Measurements from ENCODE around the gene CRISPLD2. TPM values are rescaled to one million over a fixed set of nuclear protein-coding genes. Genes with fewer than 3 reads are reported as not detected.

CRISPLD2 gene
- total and polyA plus RNA-seq, 12 donors, result 7.9 to 48.1 (median 15.2) TPM

DNA sequence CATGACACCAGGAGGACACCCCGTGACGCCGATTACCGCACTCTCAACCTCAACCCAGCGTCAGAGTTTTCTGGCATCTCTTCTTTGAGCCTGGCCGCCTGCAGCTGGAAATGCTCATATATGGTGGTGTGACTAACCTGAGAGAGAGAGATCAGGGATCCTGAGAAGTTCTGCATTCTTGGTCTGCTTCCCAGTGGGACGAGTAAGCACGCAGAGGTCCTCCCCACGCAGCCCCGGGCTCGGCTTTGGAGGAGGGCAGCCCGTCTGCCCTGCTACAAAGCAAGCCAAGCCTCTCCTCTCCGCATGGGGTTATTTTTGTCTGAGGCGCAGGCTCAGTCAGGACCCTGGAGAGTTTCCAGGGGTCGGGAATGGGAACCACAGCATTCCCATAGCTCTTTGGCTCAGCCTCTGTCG is 16.5 kb downstream of the CRISPLD2 start:
- peaks cover 0 to 35% (median 0%) of the 10 kb centered on the region in 9 donors for H3K36me3 ChIP-seq
- peak; percentile 77 to 83 for DNase-seq
- peak overlapping the region; percentile 49 to 83 (median 75) for H3K27ac ChIP-seq
- H3K27me3 ChIP-seq, result peaks cover 0 to 6% (median 0%) of the 10 kb centered on the region in 7 donors
- WGBS, 2 donors, result 16% methylated on average over 16 of the region's 16 CpGs
- H3K9me3 ChIP-seq, result no peaks in the 10 kb centered on the region
- intact Hi-C loops (cut with DNase I), result no loop called here
- TF ChIP-seq, protein P1, sequence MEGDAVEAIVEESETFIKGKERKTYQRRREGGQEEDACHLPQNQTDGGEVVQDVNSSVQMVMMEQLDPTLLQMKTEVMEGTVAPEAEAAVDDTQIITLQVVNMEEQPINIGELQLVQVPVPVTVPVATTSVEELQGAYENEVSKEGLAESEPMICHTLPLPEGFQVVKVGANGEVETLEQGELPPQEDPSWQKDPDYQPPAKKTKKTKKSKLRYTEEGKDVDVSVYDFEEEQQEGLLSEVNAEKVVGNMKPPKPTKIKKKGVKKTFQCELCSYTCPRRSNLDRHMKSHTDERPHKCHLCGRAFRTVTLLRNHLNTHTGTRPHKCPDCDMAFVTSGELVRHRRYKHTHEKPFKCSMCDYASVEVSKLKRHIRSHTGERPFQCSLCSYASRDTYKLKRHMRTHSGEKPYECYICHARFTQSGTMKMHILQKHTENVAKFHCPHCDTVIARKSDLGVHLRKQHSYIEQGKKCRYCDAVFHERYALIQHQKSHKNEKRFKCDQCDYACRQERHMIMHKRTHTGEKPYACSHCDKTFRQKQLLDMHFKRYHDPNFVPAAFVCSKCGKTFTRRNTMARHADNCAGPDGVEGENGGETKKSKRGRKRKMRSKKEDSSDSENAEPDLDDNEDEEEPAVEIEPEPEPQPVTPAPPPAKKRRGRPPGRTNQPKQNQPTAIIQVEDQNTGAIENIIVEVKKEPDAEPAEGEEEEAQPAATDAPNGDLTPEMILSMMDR (IDR thresholded peaks at IDR 0.05), result no peak
- H3K4me1 ChIP-seq, result peaks cover 0 to 61% (median 43%) of the 10 kb centered on the region in 9 donors
- H3K4me3 ChIP-seq, result peak overlapping the region in 5 of 10 donors; percentile 9 to 27 (median 15)
- ATAC-seq, result peak; percentile 72 to 93 (median 83)

DNA sequence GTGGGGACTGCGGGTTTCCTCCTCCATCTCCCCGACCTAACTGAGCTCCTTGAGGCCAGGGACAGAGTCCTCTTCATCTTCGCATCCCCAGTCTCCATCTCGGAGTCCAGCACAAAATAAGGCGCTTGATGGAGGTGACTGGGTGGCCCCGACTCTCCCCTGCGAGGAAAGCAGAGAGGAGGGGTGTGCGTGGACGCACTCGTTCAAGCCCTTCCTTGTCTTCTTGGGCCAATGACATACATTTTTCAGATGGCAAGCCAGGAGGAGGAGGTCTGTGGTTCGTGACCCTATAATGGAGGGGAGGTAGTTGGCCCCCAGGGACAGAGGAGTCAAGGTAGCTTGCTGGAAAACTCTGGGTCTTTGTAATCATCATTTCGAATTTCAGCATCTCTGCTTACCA is 17.2 kb downstream of the CRISPLD2 start:
- H3K27ac ChIP-seq, result peak overlapping the region; percentile 49 to 83 (median 75)
- H3K36me3 ChIP-seq, result peaks cover 0 to 31% (median 0%) of the 10 kb centered on the region in 9 donors
- WGBS, 2 donors, result 91 to 96% methylated on average over 12 of the region's 12 CpGs
- H3K9me3 ChIP-seq, result no peaks in the 10 kb centered on the region
- H3K27me3 ChIP-seq, result peaks cover 0 to 12% (median 4%) of the 10 kb centered on the region in 7 donors
- TF ChIP-seq, protein P1 (IDR thresholded peaks at IDR 0.05), result no peak
- ATAC-seq (no peak), DNase-seq (no peak)
- intact Hi-C loops (cut with DNase I), result no loop called here
- H3K4me3 ChIP-seq, result no peak overlapping the region
- peaks cover 0 to 61% (median 38%) of the 10 kb centered on the region in 9 donors for H3K4me1 ChIP-seq

DNA sequence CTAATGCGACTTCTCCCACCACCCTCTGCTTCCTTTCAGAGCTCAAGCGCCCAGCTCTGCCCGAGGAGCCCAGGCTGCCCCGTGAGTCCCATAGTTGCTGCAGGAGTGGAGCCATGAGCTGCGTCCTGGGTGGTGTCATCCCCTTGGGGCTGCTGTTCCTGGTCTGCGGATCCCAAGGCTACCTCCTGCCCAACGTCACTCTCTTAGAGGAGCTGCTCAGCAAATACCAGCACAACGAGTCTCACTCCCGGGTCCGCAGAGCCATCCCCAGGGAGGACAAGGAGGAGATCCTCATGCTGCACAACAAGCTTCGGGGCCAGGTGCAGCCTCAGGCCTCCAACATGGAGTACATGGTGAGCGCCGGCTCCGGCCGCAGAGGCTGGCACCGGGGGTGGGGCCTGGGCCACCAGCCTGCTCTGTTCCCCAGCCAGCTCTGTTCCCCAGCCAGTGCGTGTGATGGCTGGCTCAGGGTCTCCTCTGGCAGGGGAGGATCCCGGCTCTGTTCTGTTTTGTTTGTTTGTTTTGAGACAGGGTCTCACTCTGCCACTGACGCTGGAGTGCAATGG is 18.7 kb downstream of the CRISPLD2 start:
- no peaks in the 10 kb centered on the region for H3K9me3 ChIP-seq
- WGBS, 2 donors, result 78 to 88% methylated on average over 19 of the region's 19 CpGs
- intact Hi-C loops (cut with DNase I), result no loop called here
- H3K36me3 ChIP-seq, result peaks cover 0 to 40% (median 0%) of the 10 kb centered on the region in 9 donors
- no peak for DNase-seq
- H3K4me1 ChIP-seq, result peaks cover 2 to 52% (median 23%) of the 10 kb centered on the region in 9 donors
- no peak for ATAC-seq
- H3K4me3 ChIP-seq, result no peak overlapping the region
- peak overlapping the region in 4 of 10 donors; percentile 12 to 80 (median 56) for H3K27ac ChIP-seq
- peaks cover 0 to 13% (median 8%) of the 10 kb centered on the region in 7 donors for H3K27me3 ChIP-seq
- TF ChIP-seq, protein P1 (IDR thresholded peaks at IDR 0.05), result no peak

DNA sequence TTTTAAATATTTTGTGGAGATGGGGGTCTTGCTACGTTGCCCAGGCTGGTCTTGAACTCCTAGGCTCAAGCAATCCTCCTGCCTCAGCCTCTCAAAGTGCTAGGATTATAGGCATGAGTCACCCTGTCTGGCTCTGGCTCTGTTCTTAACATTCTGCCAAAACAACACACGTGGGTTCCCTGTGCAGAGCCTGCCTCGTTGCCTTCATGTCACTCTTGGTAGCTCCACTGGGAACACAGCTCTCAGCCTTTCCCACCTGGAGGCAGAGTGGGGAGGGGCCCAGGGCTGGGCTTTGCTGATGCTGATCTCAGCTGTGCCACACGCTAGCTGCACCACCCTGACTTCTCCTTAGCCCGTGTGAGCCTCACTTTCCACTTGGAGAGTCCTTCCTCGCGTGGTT is 19.3 kb downstream of the CRISPLD2 start:
- 63 to 72% methylated on average over 7 of the region's 7 CpGs for WGBS, 2 donors
- intact Hi-C loops (cut with DNase I), result no loop called here
- Histone ChIP-seq H3K4me3 (no peak overlapping the region), H3K9me3 (no peaks in the 10 kb centered on the region), H3K27ac (peak overlapping the region in 2 of 10 donors; percentile 27 to 43), H3K4me1 (peaks cover 2 to 50% (median 26%) of the 10 kb centered on the region in 9 donors), H3K27me3 (peaks cover 0 to 13% (median 8%) of the 10 kb centered on the region in 7 donors), H3K36me3 (peaks cover 0 to 46% (median 0%) of the 10 kb centered on the region in 9 donors)
- DNase-seq (no peak), ATAC-seq (peak in 2 of 8 donors; percentile 10 to 11)
- TF ChIP-seq, protein P1 (IDR thresholded peaks at IDR 0.05), result no peak

Measured in heart right ventricle (tissue), 16 donors.